Measurements from ENCODE around the gene RIMS3.

RIMS3 gene

GRCh38 chr1:40653851-40654537 lies 11.5 kb downstream of the RIMS3 start:
- no peak for DNase-seq (ENCODE audit: low read depth)

DNA sequence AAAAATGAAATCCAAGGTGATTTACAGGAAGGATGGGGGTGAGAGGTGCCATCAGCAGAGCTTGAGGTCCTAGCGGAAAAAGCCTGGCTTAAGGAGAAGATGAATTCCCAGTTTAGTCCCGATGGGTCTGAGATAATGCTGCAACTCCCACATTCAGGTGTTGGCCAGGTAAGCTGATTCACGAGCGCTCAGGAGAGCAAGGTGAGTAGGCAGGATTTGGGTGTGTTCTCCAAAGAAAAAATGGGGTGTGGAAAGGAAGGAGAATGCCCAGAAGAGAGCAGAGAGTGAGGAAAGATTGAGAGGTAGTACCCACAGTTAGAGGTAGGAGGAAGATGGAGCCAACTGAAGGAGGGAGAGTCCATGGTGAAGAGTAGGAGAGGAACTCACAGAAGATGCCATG lies 12.5 kb downstream of the RIMS3 start:
- no peak for DNase-seq (ENCODE audit: low read depth)

- no peak for DNase-seq (ENCODE audit: low read depth)
Measured at GRCh38 chr1:40652468-40652867, 13.0 kb downstream of the RIMS3 start.

GRCh38 chr1:40651138-40651857 lies 14.2 kb downstream of the RIMS3 start:
- no peak for DNase-seq (ENCODE audit: low read depth)

DNA sequence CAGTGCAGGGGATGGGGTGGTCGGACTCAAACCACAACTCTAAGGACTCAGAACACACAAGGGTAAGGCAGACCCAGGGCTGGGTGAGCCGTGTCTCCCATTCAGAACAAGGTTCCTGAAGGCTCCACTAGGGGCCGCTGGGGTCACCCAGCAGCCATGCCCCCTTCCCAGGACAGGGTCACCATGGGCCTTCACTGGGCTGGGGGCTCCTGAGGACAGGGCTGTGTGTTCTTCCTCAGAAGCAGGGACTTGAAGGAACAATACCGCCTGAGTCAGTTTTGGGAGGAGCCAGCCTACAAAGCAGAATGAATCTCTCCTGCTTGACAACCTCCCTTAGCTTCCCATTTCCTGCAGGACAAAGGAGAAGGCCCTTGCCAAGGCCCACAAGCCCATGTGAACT lies 15.4 kb downstream of the RIMS3 start:
- no peak for DNase-seq (ENCODE audit: low read depth)

GRCh38 chr1:40649592-40649930 lies 15.9 kb downstream of the RIMS3 start:
- no peak for DNase-seq (ENCODE audit: low read depth)

GRCh38 chr1:40648928-40649591 lies 16.4 kb downstream of the RIMS3 start:
- DNase-seq (ENCODE audit: low read depth), result no peak

DNA sequence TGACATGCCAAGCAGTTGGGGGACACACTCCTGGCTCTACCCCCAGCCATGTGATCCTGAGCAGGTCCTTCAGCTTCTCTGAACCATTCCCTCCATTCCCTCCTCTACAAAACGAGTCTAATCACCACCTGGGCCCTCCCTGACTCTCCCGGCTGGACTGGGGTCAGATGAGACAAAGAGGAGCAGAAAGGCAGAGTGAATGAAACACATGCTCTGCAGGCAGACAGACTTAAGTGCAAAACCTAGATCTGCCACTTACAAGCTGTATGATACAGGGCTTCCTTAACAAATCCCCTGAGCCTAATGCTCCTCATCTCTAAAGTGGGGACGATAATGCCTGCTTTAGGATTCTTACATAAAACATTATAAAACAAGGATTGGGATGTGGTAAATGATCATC lies 17.3 kb downstream of the RIMS3 start:
- no peak for DNase-seq (ENCODE audit: low read depth)

DNA sequence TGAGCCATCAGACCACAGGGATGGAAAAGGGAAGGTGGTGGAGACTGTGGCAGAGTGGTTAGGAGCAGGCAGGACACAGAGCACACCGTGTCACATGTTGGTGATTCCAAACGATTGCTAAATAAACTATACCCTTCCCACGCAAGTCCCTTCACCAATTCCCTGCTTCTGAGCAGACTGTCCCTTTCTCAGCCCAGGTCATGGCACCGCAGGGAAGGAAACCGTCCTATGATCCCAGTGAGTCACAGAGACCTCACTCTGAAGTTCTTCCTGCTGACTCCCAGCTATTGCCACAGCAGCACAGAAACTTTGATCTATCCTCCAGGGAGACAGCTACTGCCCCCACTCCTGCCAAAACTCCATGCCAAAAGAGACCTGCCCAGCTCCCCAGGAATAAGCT lies 19.2 kb downstream of the RIMS3 start:
- DNase-seq (ENCODE audit: low read depth), result no peak

DNA sequence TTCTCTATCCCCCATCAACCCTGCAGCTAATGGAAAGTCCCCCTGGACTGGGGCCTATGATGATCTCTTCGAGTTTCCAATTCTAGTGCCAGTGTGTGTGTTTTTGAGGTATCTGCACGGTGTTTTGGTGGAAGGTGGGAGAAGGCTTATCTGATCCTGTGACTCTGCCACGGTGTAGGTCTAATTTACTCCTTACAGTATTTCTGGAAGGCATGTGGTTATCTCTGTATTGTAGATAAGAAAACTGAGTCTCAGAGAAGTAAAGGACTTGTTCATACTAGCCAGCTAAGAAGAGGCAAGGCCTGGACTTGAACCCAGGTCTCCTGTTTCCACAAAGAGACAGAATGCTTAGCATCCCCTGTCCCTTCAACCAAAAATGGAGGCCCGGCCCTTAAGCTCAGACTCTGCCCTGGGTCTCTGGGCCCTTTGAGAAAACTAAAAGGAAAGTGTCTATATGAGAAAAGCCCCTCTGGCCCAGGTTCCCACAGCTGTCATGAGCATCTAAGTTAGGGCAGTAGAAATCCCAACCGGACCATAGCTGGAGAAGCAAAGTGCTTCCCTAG lies 20.3 kb downstream of the RIMS3 start:
- no peak for DNase-seq (ENCODE audit: low read depth)

- DNase-seq (ENCODE audit: low read depth), result no peak
Measured at GRCh38 chr1:40641601-40642242, 23.8 kb downstream of the RIMS3 start.

GRCh38 chr1:40640314-40641076 lies 25.0 kb downstream of the RIMS3 start:
- no peak for DNase-seq (ENCODE audit: low read depth)

DNA sequence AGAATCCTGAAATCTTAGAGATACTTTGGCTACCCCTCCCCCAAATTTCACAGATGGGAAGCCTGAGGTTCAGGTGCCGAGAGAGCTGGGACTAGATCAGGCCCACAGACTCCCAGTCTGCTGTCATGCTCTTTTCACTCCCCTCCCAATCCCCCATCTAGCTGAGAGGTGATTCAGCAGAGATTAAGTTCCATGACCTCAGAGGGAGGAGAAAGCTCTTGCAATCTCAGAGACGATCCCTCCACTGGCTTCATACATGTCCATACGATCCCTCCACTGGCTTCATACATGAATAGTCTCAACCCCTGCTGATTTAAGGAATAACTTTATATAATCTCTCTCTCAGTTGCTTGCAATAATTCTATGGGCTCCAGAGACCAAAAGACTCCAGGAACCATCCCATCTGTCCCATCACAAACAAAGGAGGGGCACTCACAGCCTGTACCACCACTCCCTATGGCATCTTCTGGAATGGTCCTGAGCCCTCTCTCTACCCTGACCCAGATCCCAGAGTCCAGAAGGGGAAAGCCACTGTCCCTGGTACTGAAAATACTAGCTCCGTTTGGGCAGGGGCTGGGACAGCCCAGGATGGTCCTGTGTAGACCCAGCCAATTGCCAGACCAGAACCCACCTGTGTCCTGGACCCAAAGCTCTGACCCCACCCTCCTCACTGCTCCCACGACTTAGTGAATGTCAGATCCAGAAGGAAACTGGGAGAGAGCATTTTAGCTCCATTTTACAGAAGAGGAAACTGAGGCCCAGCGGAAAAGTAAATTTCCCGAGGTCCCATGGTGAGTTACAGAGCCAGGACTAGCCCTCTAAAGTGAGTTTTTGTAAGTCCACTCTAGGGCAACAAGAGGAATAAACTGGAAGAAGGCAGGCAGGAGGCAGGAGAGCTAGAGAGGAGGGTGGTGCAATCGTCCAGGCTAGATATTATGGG lies 27.1 kb downstream of the RIMS3 start:
- no peak for DNase-seq (ENCODE audit: low read depth)

GRCh38 chr1:40637470-40638007 lies 27.9 kb downstream of the RIMS3 start:
- DNase-seq (ENCODE audit: low read depth), result no peak

- DNase-seq (ENCODE audit: low read depth), result no peak
Measured at GRCh38 chr1:40636777-40637176, 28.7 kb downstream of the RIMS3 start.

DNA sequence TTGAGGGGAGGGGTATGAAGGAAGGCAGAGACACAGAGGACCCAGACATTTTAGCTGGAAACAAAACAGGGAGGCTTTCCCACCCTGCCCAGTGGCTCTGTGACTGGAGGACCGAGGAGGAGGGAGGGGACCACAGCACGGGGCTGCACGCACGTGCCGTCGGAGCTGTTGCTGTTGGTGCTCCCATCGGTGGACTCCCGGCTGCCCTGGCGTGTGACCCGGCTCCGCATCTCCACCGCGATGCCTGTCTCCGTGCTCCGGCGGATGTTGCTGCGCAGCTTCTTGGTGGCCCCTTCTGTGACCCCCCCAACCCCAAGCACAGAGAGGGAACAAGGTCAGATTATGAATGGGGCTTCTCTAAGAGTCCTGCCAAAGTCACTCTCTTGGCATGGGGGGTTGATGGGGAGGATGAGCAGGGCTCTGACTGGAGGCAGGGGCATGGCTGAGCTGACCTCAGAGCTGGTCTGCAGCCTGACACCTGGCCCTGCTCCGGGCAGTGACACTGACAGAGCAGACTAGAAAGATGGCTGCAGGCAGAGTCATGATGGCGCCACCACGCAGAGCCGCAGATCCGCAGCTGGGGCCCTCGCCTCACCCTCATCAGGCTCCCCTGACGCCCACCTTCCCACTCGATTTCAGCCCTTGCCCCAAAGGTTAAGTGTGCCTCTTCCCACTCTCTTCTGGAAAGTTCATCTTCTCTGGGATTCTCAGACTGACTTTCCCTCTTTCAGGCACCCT lies 29.6 kb downstream of the RIMS3 start:
- DNase-seq (ENCODE audit: low read depth), result no peak

DNA sequence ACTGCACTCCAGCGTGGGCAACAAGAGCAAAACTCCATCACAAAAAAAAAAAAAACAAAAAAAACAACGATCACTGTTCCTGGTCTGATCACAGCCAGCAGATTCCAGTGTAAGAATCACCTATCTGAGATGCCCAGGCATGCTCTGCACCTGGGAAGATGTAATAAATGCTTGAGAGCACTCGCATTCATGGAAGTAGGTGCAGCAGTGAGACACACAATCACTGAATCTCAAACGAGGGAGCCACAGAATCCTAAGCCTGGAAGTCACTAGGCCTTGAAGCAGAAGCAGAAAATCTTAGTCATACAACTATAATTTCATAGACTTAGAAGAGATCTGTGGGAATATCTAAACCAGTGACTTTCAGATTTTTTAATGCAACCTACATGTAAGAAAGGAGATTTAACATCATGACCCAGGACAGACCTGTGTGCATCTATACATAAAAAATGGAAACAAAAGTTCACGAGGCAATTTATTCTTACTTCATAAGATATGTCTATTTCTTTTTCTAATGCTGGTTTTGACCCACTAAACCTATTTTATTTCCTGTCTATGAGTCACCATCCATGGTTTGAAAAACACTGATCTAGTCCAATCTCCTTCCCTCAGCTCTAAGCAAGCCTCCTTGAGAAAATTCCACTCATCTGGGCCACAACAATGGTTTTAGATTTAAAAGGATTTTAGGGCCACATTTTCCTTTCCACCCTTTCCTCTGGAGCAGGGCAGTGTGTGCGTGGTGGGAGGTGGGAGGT lies 30.4 kb downstream of the RIMS3 start:
- no peak for DNase-seq (ENCODE audit: low read depth)

- DNase-seq (ENCODE audit: low read depth), result no peak
Measured at GRCh38 chr1:40633931-40634376, 31.5 kb downstream of the RIMS3 start.

DNA sequence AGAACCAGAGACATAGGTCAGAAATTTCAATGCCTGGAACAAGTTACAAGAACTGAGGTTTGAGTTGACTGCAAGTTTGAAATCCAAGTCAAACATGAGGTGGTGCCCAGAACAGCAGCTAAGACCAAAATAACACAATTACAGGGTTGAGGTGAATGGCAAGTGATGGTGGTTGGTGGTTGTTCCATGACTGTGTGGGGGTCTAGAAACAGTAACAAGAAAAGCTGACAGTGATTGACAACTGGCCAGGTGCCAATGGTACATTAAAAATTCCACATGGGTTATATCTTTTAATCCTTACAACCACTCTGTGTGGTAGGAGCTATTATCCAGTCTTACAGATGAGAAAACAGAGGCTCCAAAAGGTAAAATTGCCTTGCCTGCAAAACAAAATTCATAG lies 32.0 kb downstream of the RIMS3 start:
- no peak for DNase-seq (ENCODE audit: low read depth)

Data from activated T-helper 9 cell treated with anti-CD3 and anti-CD28 coated beads, Interleukin-2, amount 50 U/mL, for 16 hours (primary cell).